Fibroblast of skin of left quadriceps (primary cell): ENCODE measurements around the gene FERMT3.

Source experiments
- DNase-seq, 2 experiments: peaks; one replicate each; pipeline ENCODE4 v3.0.0-alpha.2; 2013; ENCODE audit warnings: low read depth in 2 of 2

FERMT3 gene

DNA sequence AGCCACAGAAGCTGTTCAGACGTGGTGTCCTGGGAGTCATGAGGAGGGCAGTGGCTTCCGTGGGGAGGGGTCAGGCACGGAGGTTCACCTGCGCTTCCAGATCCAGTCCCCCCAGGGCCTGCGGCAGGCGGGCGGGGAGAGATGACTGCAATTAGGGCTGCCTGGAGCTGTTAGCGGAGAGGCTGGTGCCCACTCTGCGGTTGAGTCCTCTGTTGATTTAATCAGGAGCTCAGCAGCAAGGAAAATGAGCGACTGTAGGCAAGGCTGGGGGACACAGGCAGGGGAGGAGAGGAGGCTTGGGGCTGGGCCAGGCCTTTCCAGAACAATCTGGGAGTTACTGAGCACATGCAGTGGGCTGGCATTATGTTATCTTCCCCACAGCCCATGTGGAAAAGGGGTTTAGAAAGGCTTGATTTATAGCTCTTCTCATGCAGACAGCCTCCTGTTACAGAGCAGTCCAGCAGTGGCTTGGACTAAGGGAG lies 57.9 kb downstream of the FERMT3 start:
- no peak for DNase-seq

DNA sequence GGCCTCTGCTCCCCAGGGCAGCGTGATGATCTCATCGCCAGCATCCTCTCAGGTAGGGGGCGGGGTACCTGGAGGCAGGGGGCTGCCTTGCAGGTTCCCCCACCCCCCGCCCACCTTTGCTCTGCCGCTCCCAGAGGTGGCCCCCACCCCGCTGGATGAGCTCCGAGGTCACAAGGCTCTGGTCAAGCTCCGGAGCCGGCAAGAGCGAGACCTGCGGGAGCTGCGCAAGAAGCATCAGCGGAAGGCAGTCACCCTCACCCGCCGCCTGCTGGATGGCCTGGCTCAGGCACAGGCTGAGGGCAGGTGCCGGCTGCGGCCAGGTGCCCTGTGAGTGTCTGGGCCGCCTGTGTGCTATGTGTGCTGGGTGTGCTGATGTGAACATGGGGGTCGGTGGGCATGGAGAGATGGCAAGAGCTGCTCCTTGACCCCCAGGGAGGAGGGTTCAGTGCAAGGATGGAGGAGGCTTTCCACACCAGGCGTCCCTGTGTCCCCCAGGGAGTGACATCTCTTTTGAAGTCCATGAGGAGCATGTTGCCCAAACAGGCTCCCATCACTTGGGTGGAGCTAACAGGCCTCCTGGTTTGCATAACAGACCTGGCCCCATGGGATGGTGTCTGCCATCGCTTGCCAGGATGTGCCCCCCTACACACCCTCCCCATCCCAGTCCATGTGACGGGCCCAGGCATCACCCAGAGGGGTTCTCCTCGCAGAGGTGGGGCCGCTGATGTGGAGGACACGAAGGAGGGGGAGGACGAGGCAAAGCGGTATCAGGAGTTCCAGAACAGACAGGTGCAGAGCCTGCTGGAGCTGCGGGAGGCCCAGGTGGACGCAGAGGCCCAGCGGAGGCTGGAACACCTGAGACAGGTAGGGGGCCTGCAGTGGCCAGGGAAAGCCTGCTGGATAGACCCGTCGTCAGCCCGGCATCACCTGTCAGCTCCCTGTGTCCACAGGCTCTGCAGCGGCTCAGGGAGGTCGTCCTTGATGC lies 58.9 kb downstream of the FERMT3 start:
- no peak for DNase-seq

DNA sequence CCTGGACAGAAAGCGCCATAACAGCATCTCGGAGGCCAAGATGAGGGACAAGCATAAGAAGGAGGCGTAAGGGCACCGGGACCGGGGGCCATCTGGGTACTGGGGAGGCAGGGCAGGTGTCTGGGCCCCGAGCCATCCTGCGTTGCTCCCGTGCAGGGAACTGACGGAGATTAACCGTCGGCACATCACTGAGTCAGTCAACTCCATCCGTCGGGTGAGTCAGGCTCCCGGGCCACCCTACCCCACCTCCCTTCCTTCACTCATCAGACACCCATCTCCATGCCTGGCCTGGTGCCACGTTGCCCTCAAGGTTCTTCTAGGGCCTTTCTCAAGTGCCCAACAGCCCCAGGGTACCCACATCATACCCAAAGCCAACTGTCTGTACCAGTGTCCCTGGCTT lies 59.8 kb downstream of the FERMT3 start:
- DNase-seq, result no peak

DNA sequence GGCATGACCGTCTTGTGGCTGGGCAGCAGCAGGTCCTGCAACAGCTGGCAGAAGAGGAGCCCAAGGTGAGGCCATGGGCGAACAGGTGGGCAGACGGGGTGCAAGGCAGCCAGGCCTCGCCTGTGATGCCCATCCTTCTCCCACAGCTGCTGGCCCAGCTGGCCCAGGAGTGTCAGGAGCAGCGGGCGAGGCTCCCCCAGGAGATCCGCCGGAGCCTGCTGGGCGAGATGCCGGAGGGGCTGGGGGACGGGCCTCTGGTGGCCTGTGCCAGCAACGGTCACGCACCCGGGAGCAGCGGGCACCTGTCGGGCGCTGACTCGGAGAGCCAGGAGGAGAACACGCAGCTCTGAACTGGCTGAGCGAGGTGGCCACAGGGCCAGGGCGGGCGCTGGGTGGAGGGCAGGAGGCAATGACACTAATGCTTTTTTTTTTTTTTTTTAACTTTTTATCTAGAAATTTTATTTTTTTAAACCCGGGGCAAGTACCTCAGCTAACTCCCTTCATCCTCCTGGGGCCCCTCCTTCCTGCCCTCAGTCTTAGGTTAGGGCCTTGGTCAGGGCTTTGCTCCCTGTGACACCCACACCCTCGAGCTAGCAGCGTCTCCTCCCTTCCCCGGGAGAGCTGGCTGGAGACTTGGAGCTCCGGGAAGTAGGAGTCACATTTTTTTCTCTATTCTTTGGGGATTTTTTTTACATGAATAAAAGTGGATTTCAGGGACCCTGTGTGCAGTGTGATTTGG lies 60.9 kb downstream of the FERMT3 start:
- DNase-seq, result no peak

DNA sequence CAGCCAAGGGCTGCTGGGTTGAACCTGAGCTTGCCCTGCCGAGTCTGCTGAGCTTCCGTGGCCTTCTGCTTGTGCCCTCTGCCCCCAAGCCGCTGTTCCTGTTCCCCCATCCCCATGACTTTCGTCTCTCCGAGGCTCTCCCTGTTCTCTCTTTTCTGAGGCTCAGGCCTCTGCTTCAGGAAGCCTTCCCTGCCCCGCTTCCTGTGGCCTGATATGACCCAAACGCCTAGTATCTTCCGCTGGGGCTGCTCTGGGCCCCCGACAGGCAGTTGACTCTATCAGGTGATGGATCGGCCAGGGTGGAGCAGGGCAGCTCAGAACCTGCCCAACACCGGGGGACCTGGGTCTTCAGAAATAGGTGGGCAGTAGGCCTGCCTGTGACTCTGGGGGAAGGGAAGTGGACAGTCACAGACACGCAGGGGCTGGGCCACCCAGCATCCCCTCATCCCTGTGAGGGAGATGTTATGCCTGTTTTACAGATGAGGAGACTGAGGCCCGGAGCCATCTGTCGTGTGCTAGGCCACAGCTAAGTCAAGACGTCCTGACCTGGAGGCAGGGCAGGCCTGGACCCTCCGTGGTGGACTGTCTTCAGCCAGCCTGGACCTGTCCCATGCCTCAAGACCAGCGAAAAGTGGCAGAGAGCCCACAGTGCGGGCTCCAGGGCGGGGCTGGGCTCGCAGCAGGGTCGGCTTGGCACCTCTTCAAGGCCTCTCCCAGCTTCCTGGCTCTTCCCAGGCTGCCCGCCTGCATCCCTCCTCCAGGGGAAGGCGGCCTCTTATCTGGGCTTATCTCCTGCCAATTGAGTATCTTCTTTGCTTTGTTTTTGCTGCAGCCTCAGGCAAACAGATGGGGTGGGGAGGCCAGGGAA lies 61.7 kb downstream of the FERMT3 start:
- DNase-seq, result no peak

DNA sequence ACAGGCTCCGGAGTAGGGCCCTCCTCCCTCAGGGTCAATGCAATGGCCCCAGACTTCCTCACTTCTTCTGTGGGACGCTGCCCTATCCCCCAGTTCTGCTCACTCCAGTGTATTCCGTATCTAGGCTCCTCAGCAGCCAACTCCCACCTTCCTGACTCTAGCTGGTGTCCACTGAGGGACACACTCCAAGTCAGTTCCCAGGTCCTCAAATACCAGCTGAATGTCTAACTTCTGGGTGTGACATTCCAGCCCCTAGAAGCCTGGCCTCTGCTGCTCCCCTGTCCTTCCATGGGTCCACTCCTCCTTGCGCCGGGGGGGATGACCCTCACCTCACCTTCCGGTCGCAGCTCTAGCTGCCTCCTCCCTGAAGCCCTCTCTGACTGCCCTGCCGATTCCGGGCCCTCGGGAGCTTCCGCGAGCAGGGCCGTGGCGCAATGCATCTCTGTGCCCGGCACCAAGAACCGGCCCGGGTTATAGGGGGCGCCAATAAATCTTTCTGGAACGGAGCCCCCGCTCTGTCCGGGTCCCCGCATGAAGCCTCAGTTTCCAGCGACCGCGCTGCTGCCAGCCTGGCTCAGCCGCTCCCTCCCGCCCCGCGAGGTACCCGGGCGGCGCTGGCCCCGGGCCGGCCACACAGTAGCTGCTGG lies 62.5 kb downstream of the FERMT3 start:
- no peak for DNase-seq

DNA sequence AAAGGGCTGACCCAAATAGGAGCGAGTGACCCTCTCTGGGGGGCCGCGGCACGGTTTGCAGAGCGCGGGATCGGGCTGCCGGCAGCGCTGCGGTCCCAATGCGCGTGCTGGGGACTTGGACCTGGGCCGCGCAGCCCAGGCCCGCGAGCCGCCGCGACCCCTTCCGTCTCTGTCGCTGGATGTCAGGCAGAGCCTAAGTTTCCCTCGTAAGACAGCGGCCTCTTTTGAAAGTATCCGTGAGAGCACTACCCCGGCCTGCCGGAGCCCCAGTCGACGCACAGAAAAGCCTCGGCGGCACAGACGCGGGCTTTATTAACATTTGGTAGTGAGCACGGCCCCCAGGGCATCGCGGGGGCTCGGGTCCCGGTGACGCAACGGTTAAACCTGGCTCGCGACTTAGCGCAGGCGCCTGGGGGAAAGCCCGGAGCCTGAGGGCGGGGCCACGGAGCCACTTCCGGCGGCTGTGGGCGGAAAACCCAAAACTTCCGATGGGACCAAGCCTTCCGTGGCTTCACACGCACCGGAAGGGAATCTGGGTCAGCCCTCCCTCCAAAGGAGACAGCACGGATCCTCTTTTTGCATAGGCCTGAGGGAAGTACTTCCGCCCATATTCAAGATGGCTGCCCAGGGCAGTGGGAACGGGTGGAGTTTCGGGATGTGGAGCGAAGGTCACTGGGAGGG lies 63.2 kb downstream of the FERMT3 start:
- peak; percentile 100 for DNase-seq
